Myometrial cell (primary cell): ENCODE data around the gene RAB6A. TPM values are rescaled to one million over a fixed set of nuclear protein-coding genes. Genes with fewer than 3 reads are reported as not detected.

Experiments
- total RNA-seq: library from RNA; depleted of rRNA; stranded (reverse); fragments of >200 nt; gene quantifications from 2 replicates; pipeline ENCODE4 v1.2.3, GENCODE V29; 2015

Gene RAB6A
- total RNA-seq, result 83.6 and 106 TPM in 2 replicates

GRCh38 chr11:73760679-73761402, at the start of gene RAB6A:
Gene RAB6A, minus strand, starts transcription at chr11:73761074. Its CDS starts 439 bp downstream, at chr11:73760635.

DNA sequence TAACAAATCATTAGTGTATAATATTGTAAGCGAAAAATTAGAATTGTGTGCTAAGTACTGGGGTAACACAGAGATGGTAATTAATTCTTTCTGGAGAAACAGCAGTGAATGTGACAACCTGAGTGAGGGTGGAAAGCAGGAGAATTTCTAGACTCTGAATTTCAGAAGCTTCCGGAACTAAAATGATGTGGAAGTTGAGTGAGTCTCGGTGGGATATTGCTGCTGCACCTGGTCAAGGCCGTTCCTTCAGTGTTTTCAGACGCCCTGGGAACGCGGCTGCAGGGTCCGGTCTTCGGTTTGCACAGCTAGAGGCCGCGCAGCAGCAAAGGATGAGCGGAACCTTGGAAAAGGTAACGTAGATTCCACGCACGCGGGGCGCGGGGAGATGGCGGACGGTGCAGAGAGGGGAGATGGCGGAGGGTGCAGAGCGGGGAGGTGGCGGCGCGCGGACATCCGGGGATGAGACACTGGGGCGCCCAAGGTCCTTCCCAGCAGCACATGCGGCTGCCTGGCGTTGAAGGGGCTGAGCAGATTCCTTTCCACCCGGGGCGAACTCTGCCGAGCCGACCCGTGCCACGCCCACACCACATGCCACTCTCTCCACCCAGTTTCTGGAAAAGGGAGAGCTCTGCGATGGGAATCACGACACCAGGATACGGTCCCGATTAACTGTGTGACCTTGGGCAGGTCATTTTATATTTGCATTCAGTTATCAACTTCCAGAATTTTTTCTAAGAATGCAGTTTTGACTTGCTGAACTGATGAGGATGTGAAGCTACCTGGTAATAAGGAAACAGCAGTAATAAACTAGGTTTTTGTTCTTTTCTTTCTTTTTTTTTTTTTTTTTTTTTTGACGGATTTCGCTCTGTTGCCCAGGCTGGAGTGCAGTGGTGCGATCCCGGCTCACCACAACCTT, 27.0 kb upstream of the RAB6A start, which contains the start of gene MRPL48:
Gene MRPL48 (plus strand): TSS at position 232 of the 916 bp plus-strand sequence. CDS start 98 bp downstream, at position 330.

DNA sequence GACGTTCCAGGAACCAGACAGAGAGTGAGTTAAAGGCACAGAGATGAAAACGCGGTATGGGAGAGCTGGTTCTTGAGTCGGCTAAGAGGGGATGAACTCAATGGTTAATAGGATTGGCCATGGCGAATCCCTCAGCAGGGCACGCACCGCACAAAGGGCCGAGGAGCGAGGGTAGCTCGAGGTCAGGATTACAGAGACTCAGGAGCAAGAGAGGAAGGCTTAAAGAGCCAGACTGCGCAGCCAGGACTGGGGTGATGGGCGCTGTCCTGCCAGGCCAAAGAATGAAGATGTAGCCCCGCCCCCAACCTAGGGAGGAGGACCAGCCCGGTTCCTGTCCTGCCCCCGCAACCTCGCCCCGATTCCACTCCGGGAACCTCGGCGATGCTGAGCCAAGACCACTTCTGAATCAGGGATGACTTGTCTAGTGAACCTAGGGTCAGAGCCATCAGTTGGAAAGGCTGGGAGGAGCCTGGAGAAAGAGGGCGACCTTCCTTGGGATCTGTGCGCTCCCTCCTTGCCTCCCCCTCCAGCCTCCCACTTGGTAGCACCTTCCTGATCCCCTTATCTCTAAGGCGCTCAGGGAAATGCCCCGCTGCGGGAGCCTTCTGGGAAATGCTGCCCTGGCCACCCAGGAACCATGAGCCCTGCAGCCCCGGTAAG, 114.8 kb downstream of the RAB6A start, which contains the start of gene PLEKHB1:
Gene PLEKHB1 (plus strand): TSS at position 610 of the 660 bp plus-strand sequence. CDS start 28 bp downstream, at position 638.

Other genes with a start within 250 kb of the RAB6A start
- gene FAM168A, start 163.0 kb downstream of the RAB6A start, total RNA-seq, result 14.1 and 16.3 TPM in 2 replicates
- gene PLEKHB1, start 114.5 kb downstream of the RAB6A start, total RNA-seq, result not detected in 2 replicates
- 19.6 and 30.1 TPM in 2 replicates for gene MRPL48, start 26.8 kb upstream of the RAB6A start, total RNA-seq
- 80.6 and 97.2 TPM in 2 replicates for gene COA4, start 115.8 kb upstream of the RAB6A start, total RNA-seq
- 7.6 and 26.2 TPM in 2 replicates for gene PAAF1, start 115.9 kb upstream of the RAB6A start, total RNA-seq
- not detected in 2 replicates for gene DNAJB13, start 190.0 kb upstream of the RAB6A start, total RNA-seq
- gene UCP2, start 221.8 kb upstream of the RAB6A start, total RNA-seq, result 2.7 and 13.0 TPM in 2 replicates
- gene UCP3, start 248.0 kb upstream of the RAB6A start, total RNA-seq, result under 0.01 TPM in 1 of 2 replicates, not detected in the other